Pancreas (tissue), 10 donors: ENCODE data around the gene DIS3L. TPM values are rescaled to one million over a fixed set of nuclear protein-coding genes. Genes with fewer than 3 reads are reported as not detected.
"Not testable (repeated sequence)": the region's sequence is repeated elsewhere in the genome, so short reads cannot be mapped to it uniquely, and the experiment has no call there.

ENCODE experiments used
- ATAC-seq, 4 donors: fragments of 200-7000 bp; cut with Tn5 transposase; one replicate each; pipeline versions ENCODE4 v1.8.0 to v1.9.1; 2020; ENCODE audit warnings: mild to moderate bottlenecking in 4 of 4, moderate library complexity in 4 of 4
- DNase-seq, 6 donors: peaks; one replicate each; pipeline ENCODE4 v3.0.0-alpha.2; 2020
- FAIRE-seq: peaks from 2 replicates; lab custom pipeline; 2012; peaks lifted over from hg19 to GRCh38; lab: Jason Lieb, UNC
- H3K27ac ChIP-seq, 4 donors: fragments of 200-600 bp; sonication (generic); 1 replicate in 3 of 4; 2 replicates in 1 of 4; pipeline versions ENCODE4 v1.5.0 to v1.8.0; 2020
- H3K27me3 ChIP-seq, 4 donors: fragments of 200-600 bp; one replicate each; pipeline ENCODE4 v1.8.0; 2021
- H3K36me3 ChIP-seq, 3 donors: fragments of 200-600 bp; sonication (generic) in 1 of 3; one replicate each; pipeline versions ENCODE4 v1.5.0 to v1.8.0; 2020 to 2021
- H3K4me1 ChIP-seq, 3 donors: fragments of 200-600 bp; one replicate each; pipeline ENCODE4 v1.8.0; 2021
- H3K4me3 ChIP-seq, 4 donors: fragments of 200-600 bp; sonication (generic) in 2 of 4; one replicate each; pipeline versions ENCODE4 v1.5.0 to v1.8.0; 2020 to 2021
- H3K9me3 ChIP-seq, 4 donors: fragments of 200-600 bp; one replicate each; pipeline ENCODE4 v1.8.0; 2021
- WGBS, 2 donors: extraction: QIAGEN DNeasy Blood & Tissue Kit; methylation state at CpG; one replicate each; pipeline ENCODE4 v1.1.7; 2013; 5-methylcytosine and 5-hydroxymethylcytosine counted together
- intact Hi-C, 3 donors: fragments of 100-400 bp; cut with DNase I; formaldehyde crosslinking; loops; one replicate each; pipeline versions ENCODE4 v1.11.1 to v1.14.2; 2022
- polyA plus RNA-seq, 2 donors: library from polyadenylated mRNA; stranded (reverse); fragments of 200-250 nt; gene quantifications; one replicate each; pipeline ENCODE4 v1.2.3, GENCODE V29; 2013
- total RNA-seq, 6 donors: library from RNA; stranded (reverse); fragmentation: NEBNext Ultra II Directional in 4 of 6; extraction: Animal tissue kit (Norgen Biotek cat#: 25700) in 4 of 6; gene quantifications; one replicate each; pipeline versions ENCODE4 v1.2.1 to v1.2.4, GENCODE V29; 2021 to 2023
- TF ChIP-seq, protein P1 (sequence below), 4 donors: fragments of 200-600 bp; sonication (generic) in 3 of 4; IDR thresholded peaks; one replicate each; pipeline versions ENCODE4 v1.5.0 to v1.8.0; 2021; ENCODE audit warnings: antibody characterized with exemption in 4 of 4
- donor health status: healthy with polysubstance abuse.
- donor health status: DM: no; HTN: no; CAD: no; lungs with moderate emphysema.
- donor health status: DM: no; HTN: no; CAD: no.
- donor health status: control.
- donor health status: control.
- donor health status: Bipolar disorder and iron deficiency.
- donor health status: DM: yes; HTN: yes; CAD: no.
- donor health status: DM: no; HTN: no; CAD: no.
- donor health status: DM: no; HTN: no; CAD: no.
- donor health status: DM: yes; HTN: yes; CAD: no.

The DIS3L gene
- total and polyA plus RNA-seq, 8 donors = 8.3 to 20.2 (median 17.9) TPM

DNA sequence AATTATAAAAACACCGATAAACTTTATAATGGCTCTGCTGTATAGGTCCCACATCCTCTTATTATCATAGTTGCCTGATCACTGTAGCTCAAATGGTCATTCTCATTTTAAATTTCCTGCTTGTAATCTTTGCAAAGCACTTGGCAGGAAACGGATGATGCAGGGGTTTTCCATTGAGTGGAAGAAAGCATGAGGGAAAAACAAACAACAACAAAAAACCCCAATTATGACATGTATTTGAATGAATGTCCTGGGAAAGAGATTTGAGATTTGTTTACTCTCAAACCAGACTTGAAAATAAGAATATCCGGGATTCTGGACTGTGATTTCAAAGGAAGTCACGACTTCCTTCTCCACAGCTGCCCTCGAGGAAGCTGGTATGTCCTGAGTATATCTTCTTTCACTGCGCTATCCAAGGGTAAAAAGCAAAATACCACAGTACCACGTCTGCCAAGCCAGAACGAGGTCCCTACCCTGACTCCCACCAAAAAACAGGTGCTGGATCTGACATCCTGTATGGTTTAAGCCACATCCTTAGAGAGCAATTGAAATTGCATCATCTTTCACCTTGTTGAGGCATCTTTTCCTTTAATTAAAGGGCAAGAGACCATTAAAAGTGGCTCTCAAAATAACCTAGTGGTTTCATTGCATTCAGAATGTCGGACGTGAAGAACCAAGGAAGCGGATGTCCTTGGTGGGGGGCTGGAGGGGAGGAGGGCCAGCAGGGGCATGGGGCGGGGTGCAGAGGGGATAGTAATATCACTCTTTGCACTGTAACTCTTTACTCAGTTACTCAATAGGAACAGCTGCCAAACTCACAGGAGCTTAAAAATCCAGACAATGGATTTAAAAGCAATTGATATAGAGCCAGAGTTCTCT, 76.6 kb downstream of the DIS3L start:
- no peaks in the 10 kb centered on the region for H3K27me3 ChIP-seq
- no peaks in the 10 kb centered on the region for H3K9me3 ChIP-seq
- no peak for DNase-seq
- WGBS, 2 donors = 23 to 30% methylated on average over 12 of the region's 12 CpGs
- TF ChIP-seq, protein P1, sequence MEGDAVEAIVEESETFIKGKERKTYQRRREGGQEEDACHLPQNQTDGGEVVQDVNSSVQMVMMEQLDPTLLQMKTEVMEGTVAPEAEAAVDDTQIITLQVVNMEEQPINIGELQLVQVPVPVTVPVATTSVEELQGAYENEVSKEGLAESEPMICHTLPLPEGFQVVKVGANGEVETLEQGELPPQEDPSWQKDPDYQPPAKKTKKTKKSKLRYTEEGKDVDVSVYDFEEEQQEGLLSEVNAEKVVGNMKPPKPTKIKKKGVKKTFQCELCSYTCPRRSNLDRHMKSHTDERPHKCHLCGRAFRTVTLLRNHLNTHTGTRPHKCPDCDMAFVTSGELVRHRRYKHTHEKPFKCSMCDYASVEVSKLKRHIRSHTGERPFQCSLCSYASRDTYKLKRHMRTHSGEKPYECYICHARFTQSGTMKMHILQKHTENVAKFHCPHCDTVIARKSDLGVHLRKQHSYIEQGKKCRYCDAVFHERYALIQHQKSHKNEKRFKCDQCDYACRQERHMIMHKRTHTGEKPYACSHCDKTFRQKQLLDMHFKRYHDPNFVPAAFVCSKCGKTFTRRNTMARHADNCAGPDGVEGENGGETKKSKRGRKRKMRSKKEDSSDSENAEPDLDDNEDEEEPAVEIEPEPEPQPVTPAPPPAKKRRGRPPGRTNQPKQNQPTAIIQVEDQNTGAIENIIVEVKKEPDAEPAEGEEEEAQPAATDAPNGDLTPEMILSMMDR (IDR thresholded peaks at IDR 0.05) = no peak
- H3K4me1 ChIP-seq = no peaks in the 10 kb centered on the region
- no peaks in the 10 kb centered on the region for H3K36me3 ChIP-seq
- H3K4me3 ChIP-seq = peak overlapping the region in 2 of 4 donors; percentile 7 to 24
- no peak for FAIRE-seq
- intact Hi-C loops = no loop called here
- peak overlapping the region in 2 of 4 donors; percentile 51 to 64 for H3K27ac ChIP-seq
- peak; percentile 51 to 77 (median 62) for ATAC-seq

- ATAC-seq = no peak
- no peaks in the 10 kb centered on the region for H3K9me3 ChIP-seq
- 96% methylated on average over 4 of the region's 4 CpGs for WGBS, 2 donors
- intact Hi-C loops = no loop called here
- H3K36me3 ChIP-seq = no peaks in the 10 kb centered on the region
- no peak overlapping the region for H3K4me3 ChIP-seq
- FAIRE-seq = no peak
- no peaks in the 10 kb centered on the region for H3K27me3 ChIP-seq
- H3K27ac ChIP-seq = no peak overlapping the region
- no peaks in the 10 kb centered on the region for H3K4me1 ChIP-seq
- TF ChIP-seq, protein P1 (IDR thresholded peaks at IDR 0.05) = no peak
- DNase-seq = no peak
These were observed 80.8 kb downstream of the DIS3L start for GRCh38 chr15:66374179-66374578.

- FAIRE-seq = no peak
These were observed 85.6 kb downstream of the DIS3L start for GRCh38 chr15:66378814-66379430.

GRCh38 chr15:66381376-66381775, 88.0 kb downstream of the DIS3L start:
- H3K4me3 ChIP-seq, DNase-seq, H3K36me3 ChIP-seq, H3K4me1 ChIP-seq, H3K27ac ChIP-seq, ATAC-seq, FAIRE-seq, H3K9me3 ChIP-seq, H3K27me3 ChIP-seq: not testable (repeated sequence)
- WGBS, 2 donors = 99 to 100% methylated on average over 2 of the region's 2 CpGs
- intact Hi-C loops = loop anchor here in 2 of 3 donors (10.0 kb wide), 1 partner anchor 113 kb away; the partner anchor contains the start of gene SNAPC5 (in 2 of the 2)

More at GRCh38 chr15:66378814-66379430, 85.6 kb downstream of the DIS3L start:
- intact Hi-C loops = no loop called here
- ATAC-seq = no peak
- no peaks in the 10 kb centered on the region for H3K36me3 ChIP-seq
- TF ChIP-seq, protein P1 (IDR thresholded peaks at IDR 0.05) = no peak
- no peaks in the 10 kb centered on the region for H3K27me3 ChIP-seq
- H3K27ac ChIP-seq = no peak overlapping the region
- WGBS, 2 donors = 92 to 93% methylated on average over 7 of the region's 7 CpGs
- no peak for DNase-seq
- H3K4me1 ChIP-seq = no peaks in the 10 kb centered on the region
- no peaks in the 10 kb centered on the region for H3K9me3 ChIP-seq
- no peak overlapping the region for H3K4me3 ChIP-seq

Other genes with a start within 250 kb of the DIS3L start
- under 1 TPM; 0.19 to 0.57 (median 0.37) TPM for gene MEGF11, start 39.8 kb upstream of the DIS3L start, total RNA-seq
- gene MEGF11, start 39.8 kb upstream of the DIS3L start, polyA plus RNA-seq = under 1 TPM; 0.34 to 0.87 TPM
- gene TIPIN, start 63.1 kb downstream of the DIS3L start, total RNA-seq = 1 to 10 TPM; 2.5 to 4.6 (median 3.4) TPM
- gene TIPIN, start 63.1 kb downstream of the DIS3L start, polyA plus RNA-seq = 1 to 10 TPM; 2.8 to 5.2 TPM
- gene MAP2K1, start 93.3 kb downstream of the DIS3L start, total RNA-seq = 10 to 100 TPM; 10.1 to 23.3 (median 16.4) TPM
- gene MAP2K1, start 93.3 kb downstream of the DIS3L start, polyA plus RNA-seq = 10 to 100 TPM in 1 of 2 donors, 1 to 10 TPM in 1; 7.6 to 18.7 TPM
- 10 to 100 TPM in 3 of 6 donors, 1 to 10 TPM in 3; 9.0 to 15.1 (median 11.3) TPM for gene SNAPC5, start 204.2 kb downstream of the DIS3L start, total RNA-seq
- gene SNAPC5, start 204.2 kb downstream of the DIS3L start, polyA plus RNA-seq = 10 to 100 TPM; 20.5 to 21.6 TPM
- gene RPL4, start 211.3 kb downstream of the DIS3L start, total RNA-seq = 1,000 to 10,000 TPM; 1,130 to 2,134 (median 1,559) TPM
- 1,000 to 10,000 TPM; 1,527 to 1,586 TPM for gene RPL4, start 211.3 kb downstream of the DIS3L start, polyA plus RNA-seq
- 1 to 10 TPM; 1.8 to 4.2 (median 3.1) TPM for gene ZWILCH, start 211.8 kb downstream of the DIS3L start, total RNA-seq
- gene ZWILCH, start 211.8 kb downstream of the DIS3L start, polyA plus RNA-seq = 1 to 10 TPM; 1.2 to 4.3 TPM